Gastroesophageal sphincter (tissue), 3 donors: ENCODE results near the gene DKK2.

ENCODE experiments used
- EP300 ChIP-seq: sonication (generic); formaldehyde crosslinking; IDR thresholded peaks from one replicate; pipeline ENCODE4 v1.6.1; 2017; ENCODE audit warnings: antibody characterized with exemption, mild to moderate bottlenecking
- POLR2A ChIP-seq, 2 donors: fragments of 450-650 bp; IDR thresholded peaks; one replicate each; pipeline ENCODE4 v1.6.1; 2017; ENCODE audit warnings: antibody characterized with exemption in 2 of 2, mild to moderate bottlenecking in 2 of 2, moderate library complexity in 1 of 2
- TF ChIP-seq, protein P1 (sequence below), 4 experiments: fragments of 200-600 bp in 2 of 4; fragments of 450-650 bp in 2 of 4; sonication (generic) in 1 of 4; IDR thresholded peaks; one replicate each; pipeline ENCODE4 v1.5.1; 2017 to 2019; ENCODE audit warnings: antibody characterized with exemption in 4 of 4, mild to moderate bottlenecking in 2 of 4, moderate library complexity in 2 of 4

DNA sequence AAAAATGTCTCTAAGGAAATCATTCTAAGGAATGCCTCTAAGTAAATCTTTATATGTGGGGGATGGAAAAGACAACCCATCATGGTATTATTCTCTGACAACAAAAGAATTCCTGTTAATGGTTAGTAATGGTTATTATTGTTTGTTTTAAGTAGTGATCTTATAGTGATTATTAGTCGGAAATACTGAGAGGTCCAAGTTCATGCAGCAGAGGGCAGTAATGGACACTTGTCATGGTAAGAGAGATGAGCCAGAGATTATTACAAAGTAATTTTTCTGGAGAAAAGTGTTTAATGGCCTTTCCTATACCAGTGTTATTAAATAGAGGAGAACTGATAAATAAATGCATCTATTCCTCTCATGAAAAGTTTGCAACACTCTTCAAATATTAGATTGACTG, 8.1 kb upstream of the DKK2 start:
- TF ChIP-seq, protein P1, sequence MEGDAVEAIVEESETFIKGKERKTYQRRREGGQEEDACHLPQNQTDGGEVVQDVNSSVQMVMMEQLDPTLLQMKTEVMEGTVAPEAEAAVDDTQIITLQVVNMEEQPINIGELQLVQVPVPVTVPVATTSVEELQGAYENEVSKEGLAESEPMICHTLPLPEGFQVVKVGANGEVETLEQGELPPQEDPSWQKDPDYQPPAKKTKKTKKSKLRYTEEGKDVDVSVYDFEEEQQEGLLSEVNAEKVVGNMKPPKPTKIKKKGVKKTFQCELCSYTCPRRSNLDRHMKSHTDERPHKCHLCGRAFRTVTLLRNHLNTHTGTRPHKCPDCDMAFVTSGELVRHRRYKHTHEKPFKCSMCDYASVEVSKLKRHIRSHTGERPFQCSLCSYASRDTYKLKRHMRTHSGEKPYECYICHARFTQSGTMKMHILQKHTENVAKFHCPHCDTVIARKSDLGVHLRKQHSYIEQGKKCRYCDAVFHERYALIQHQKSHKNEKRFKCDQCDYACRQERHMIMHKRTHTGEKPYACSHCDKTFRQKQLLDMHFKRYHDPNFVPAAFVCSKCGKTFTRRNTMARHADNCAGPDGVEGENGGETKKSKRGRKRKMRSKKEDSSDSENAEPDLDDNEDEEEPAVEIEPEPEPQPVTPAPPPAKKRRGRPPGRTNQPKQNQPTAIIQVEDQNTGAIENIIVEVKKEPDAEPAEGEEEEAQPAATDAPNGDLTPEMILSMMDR (IDR thresholded peaks at IDR 0.05): no peak
- TF ChIP-seq EP300 (no peak), POLR2A (IDR thresholded peaks at IDR 0.05) (no peak)
